HCT116 (cell line): ENCODE results near the gene WDR20. TPM values are rescaled to one million over a fixed set of nuclear protein-coding genes. Genes with fewer than 3 reads are reported as not detected.

Experiments
- ATAC-seq: fragments of 200-7000 bp; cut with Tn5 transposase; 2 replicates; pipeline ENCODE4 v1.9.1; 2020; ENCODE audit warnings: mild to moderate bottlenecking, moderate library complexity
- BruUV-seq: library from RNA; stranded (reverse); fragments of 400-500 nt; replicated peaks from 2 replicates; lab custom pipeline; 2021; lab: Mats Ljungman, UMichigan
- CTCF ChIA-PET: fragments of 300-600 bp; sonication (Branson Sonifier 250); formaldehyde crosslinking; loops from one replicate; lab custom pipeline; 2021; ENCODE audit warnings: antibody characterized with exemption; lab: Charles Lee
- POLR2A ChIA-PET: fragments of 300-600, 350-600 bp; sonication (Branson Sonifier 250); formaldehyde crosslinking; loops from one replicate; lab custom pipeline; 2021; ENCODE audit warnings: antibody characterized with exemption; lab: Charles Lee
- RAD21 ChIA-PET, 2 experiments: fragments of 300-600 bp; sonication (Branson Sonifier 250); formaldehyde crosslinking; loops; one replicate each; lab custom pipeline; 2023; ENCODE audit warnings: low total read pairs in 2 of 2; ENCODE audit not compliant: uncharacterized antibody in 2 of 2, unreplicated experiment in 2 of 2, low non-redundant PET in 1 of 2; lab: Charles Lee
- DNase-seq: peaks from one replicate; pipeline ENCODE4 v3.0.0-alpha.2; 2010; ENCODE audit warnings: low read depth, low spot score
- H2AFZ ChIP-seq: fragments of 200-600 bp; shearing (Covaris generic), sonication (generic); 2 replicates; pipeline ENCODE4 v1.6.1; 2017; ENCODE audit warnings: low read depth, mixed run types, mixed read lengths, antibody characterized with exemption, low read length; ENCODE audit not compliant: poor library complexity, severe bottlenecking
- H3K27ac ChIP-seq: 2 replicates; pipeline ENCODE4 v1.5.1; 2012; ENCODE audit warnings: low read depth, low read length
- H3K27me3 ChIP-seq: fragments of 200-600 bp; sonication (generic); 2 replicates; pipeline ENCODE4 v1.6.1; 2016; ENCODE audit warnings: mixed run types, low read length, mixed read lengths; ENCODE audit not compliant: insufficient read depth
- H3K36me3 ChIP-seq, 2 experiments: fragments of 200-500 bp in 1 of 2; fragments of 200-600 bp in 1 of 2; sonication (Bioruptor generic) in 1 of 2; sonication (generic) in 1 of 2; 2 replicates each; pipeline versions ENCODE4 v1.5.1 to v1.6.1; 2014 to 2016; ENCODE audit warnings: low read length in 2 of 2, inconsistent platforms in 1 of 2, mixed read lengths in 1 of 2, mixed run types in 1 of 2; ENCODE audit not compliant: insufficient read depth in 2 of 2, control insufficient read depth in 1 of 2
- H3K4me1 ChIP-seq, 2 experiments: fragments of 200-600 bp in 1 of 2; sonication (generic) in 1 of 2; 2 replicates each; pipeline versions ENCODE4 v1.5.1 to v1.6.1; 2012 to 2017; ENCODE audit warnings: low read length in 2 of 2, inconsistent platforms in 1 of 2, mild to moderate bottlenecking in 1 of 2, mixed read lengths in 1 of 2, mixed run types in 1 of 2, moderate library complexity in 1 of 2; ENCODE audit not compliant: insufficient read depth in 2 of 2, control insufficient read depth in 1 of 2
- H3K4me2 ChIP-seq: fragments of 200-600 bp; sonication (generic); 2 replicates; pipeline ENCODE4 v1.6.1; 2017; ENCODE audit warnings: mixed run types, low read length, mixed read lengths
- H3K4me3 ChIP-seq, 2 experiments: fragments of 200-600 bp in 1 of 2; sonication (generic) in 1 of 2; replicated peaks in 1 of 2; 2 replicates each; pipeline ENCODE4 v1.5.1; 2011 to 2016; ENCODE audit warnings: low read length in 2 of 2, control low read depth in 1 of 2, low read depth in 1 of 2, mild to moderate bottlenecking in 1 of 2, mixed read lengths in 1 of 2, mixed run types in 1 of 2
- H3K79me2 ChIP-seq: fragments of 200-600 bp; sonication (generic); 2 replicates; pipeline ENCODE4 v1.6.1; 2017; ENCODE audit warnings: mild to moderate bottlenecking, mixed run types, low read length, moderate library complexity, mixed read lengths; ENCODE audit not compliant: insufficient read depth
- H3K9ac ChIP-seq: fragments of 200-600 bp; sonication (generic); 2 replicates; pipeline ENCODE4 v1.6.1; 2016; ENCODE audit warnings: low read length, mixed read lengths
- H3K9me2 ChIP-seq: fragments of 200-600 bp; sonication (generic), shearing (Covaris generic); 2 replicates; pipeline ENCODE4 v1.6.1; 2017; ENCODE audit warnings: mixed run types, mild to moderate bottlenecking, moderate library complexity; ENCODE audit not compliant: insufficient read depth
- H3K9me3 ChIP-seq, 2 experiments: fragments of 200-500 bp in 1 of 2; fragments of 200-600 bp in 1 of 2; sonication (Bioruptor generic) in 1 of 2; sonication (generic) in 1 of 2; 2 replicates each; pipeline ENCODE4 v1.6.1; 2014 to 2017; ENCODE audit warnings: low read length in 2 of 2, mixed read lengths in 2 of 2, inconsistent platforms in 1 of 2, low read depth in 1 of 2, mild to moderate bottlenecking in 1 of 2, mixed run types in 1 of 2, moderate library complexity in 1 of 2; ENCODE audit not compliant: control insufficient read depth in 1 of 2, insufficient read depth in 1 of 2
- H4K20me1 ChIP-seq: fragments of 200-600 bp; sonication (generic), shearing (Covaris generic); 2 replicates; pipeline ENCODE4 v1.6.1; 2017; ENCODE audit warnings: mixed run types, mild to moderate bottlenecking, moderate library complexity; ENCODE audit not compliant: insufficient read depth
- CBX3 ChIP-seq: IDR thresholded peaks from 2 replicates; pipeline ENCODE4 v1.6.1; 2012; ENCODE audit warnings: low read depth
- CEBPB ChIP-seq: IDR thresholded peaks from 2 replicates; pipeline ENCODE4 v1.6.1; 2012; ENCODE audit warnings: low read depth
- CTCF ChIP-seq, 3 experiments: fragments of 200-600 bp in 1 of 3; sonication (generic) in 1 of 3; IDR thresholded peaks in 2 of 3; conservative IDR thresholded peaks in 1 of 3; 2 replicates each; pipeline ENCODE4 v1.5.1; 2012 to 2017; ENCODE audit warnings: low read depth in 2 of 3, low read length in 2 of 3, antibody characterized with exemption in 1 of 3, borderline replicate concordance in 1 of 3, control low read depth in 1 of 3, mild to moderate bottlenecking in 1 of 3, mixed read lengths in 1 of 3, mixed run types in 1 of 3, moderate library complexity in 1 of 3; ENCODE audit not compliant: insufficient read depth in 1 of 3
- EGR1 ChIP-seq: IDR thresholded peaks from 2 replicates; pipeline ENCODE4 v1.6.1; 2012; ENCODE audit warnings: low read depth
- ELF1 ChIP-seq: IDR thresholded peaks from 2 replicates; pipeline ENCODE4 v1.6.1; 2012; ENCODE audit warnings: low read depth, borderline replicate concordance
- EZH2 ChIP-seq: fragments of 200-600 bp; sonication (generic); IDR thresholded peaks from 2 replicates; pipeline ENCODE4 v1.6.1; 2017; ENCODE audit warnings: antibody characterized with exemption, mixed run types
- EZH2phosphoT487 ChIP-seq: fragments of 200-600 bp; IDR thresholded peaks from 2 replicates; pipeline ENCODE4 v1.6.1; 2018; ENCODE audit warnings: antibody characterized with exemption, borderline replicate concordance
- FOSL1 ChIP-seq: IDR thresholded peaks from 2 replicates; pipeline ENCODE4 v1.6.1; 2012; ENCODE audit warnings: low read depth
- JUND ChIP-seq: IDR thresholded peaks from 2 replicates; pipeline ENCODE4 v1.6.1; 2012
- MAX ChIP-seq: IDR thresholded peaks from 2 replicates; pipeline ENCODE4 v1.6.1; 2012
- POLR2A ChIP-seq: IDR thresholded peaks from 2 replicates; pipeline ENCODE4 v1.7.0; 2011; ENCODE audit warnings: borderline replicate concordance; ENCODE audit not compliant: insufficient read depth, insufficient read length; ENCODE audit errors: extremely low read depth
- POLR2AphosphoS5 ChIP-seq: IDR thresholded peaks from 2 replicates; pipeline ENCODE4 v1.6.1; 2011; ENCODE audit warnings: mild to moderate bottlenecking, low read depth, low read length, moderate library complexity
- RAD21 ChIP-seq: IDR thresholded peaks from 2 replicates; pipeline ENCODE4 v1.6.1; 2012; ENCODE audit warnings: low read depth, mild to moderate bottlenecking
- REST ChIP-seq: IDR thresholded peaks from 2 replicates; pipeline ENCODE4 v1.6.1; 2012; ENCODE audit warnings: low read depth
- SP1 ChIP-seq: IDR thresholded peaks from 2 replicates; pipeline ENCODE4 v1.6.1; 2012; ENCODE audit warnings: low read depth
- TCF7L2 ChIP-seq: IDR thresholded peaks from 2 replicates; pipeline ENCODE4 v1.7.0; 2011; ENCODE audit warnings: borderline replicate concordance, inconsistent platforms; ENCODE audit not compliant: insufficient read depth, insufficient read length; ENCODE audit errors: extremely low read depth
- YY1 ChIP-seq: IDR thresholded peaks from 2 replicates; pipeline ENCODE4 v1.6.1; 2011; ENCODE audit warnings: low read length, low read depth, moderate library complexity, mild to moderate bottlenecking; ENCODE audit not compliant: insufficient replicate concordance; ENCODE audit errors: extremely low read depth
- ZBTB33 ChIP-seq: IDR thresholded peaks from 2 replicates; pipeline ENCODE4 v1.6.1; 2011; ENCODE audit warnings: mild to moderate bottlenecking, low read length, moderate library complexity; ENCODE audit not compliant: insufficient replicate concordance; ENCODE audit errors: extremely low read depth
- ZFX ChIP-seq: fragments of 450-650 bp; IDR thresholded peaks from 2 replicates; pipeline ENCODE4 v1.6.1; 2017
- ZNF274 ChIP-seq: fragments of 200-500 bp; sonication (Bioruptor generic); IDR thresholded peaks from 2 replicates; pipeline ENCODE4 v1.6.1; 2014; ENCODE audit warnings: mild to moderate bottlenecking, low read depth, low read length, inconsistent platforms
- intact Hi-C: fragments of 100-400 bp; cut with micrococcal nuclease; formaldehyde crosslinking; loops from 2 replicates; pipeline ENCODE4 v1.10.0; 2022
- total RNA-seq: library from RNA; stranded (reverse); gene quantifications from one replicate; pipeline ENCODE4 v1.2.1, GENCODE V29; 2021; ENCODE audit not compliant: unreplicated experiment

Gene WDR20
- total RNA-seq, 1 experiment from 2014 or later, result 21.1 TPM

GRCh38 chr14:102213470-102213869, 73.8 kb downstream of the WDR20 start:
- H3K79me2 ChIP-seq, result peaks cover 30% of the 10 kb centered on the region
- DNase-seq, result no peak
- no peak overlapping the region for H3K9ac ChIP-seq
- peaks cover 2 to 6% of the 10 kb centered on the region in 2 experiments; a peak in 1 of 4 replicates for H3K36me3 ChIP-seq
- no peak overlapping the region for H3K4me2 ChIP-seq
- H3K9me2 ChIP-seq, result no peaks in the 10 kb centered on the region
- H3K27me3 ChIP-seq, result no peaks in the 10 kb centered on the region
- POLR2A ChIA-PET, result no interaction called here
- no peak for ATAC-seq
- H3K9me3 ChIP-seq, result no peaks in the 10 kb centered on the region
- H3K4me3 ChIP-seq, result no peak overlapping the region
- H4K20me1 ChIP-seq, result no peaks in the 10 kb centered on the region
- TF ChIP-seq POLR2A (no peak), ZFX (no peak), EZH2phosphoT487 (no peak), FOSL1 (no peak), CEBPB (no peak), EGR1 (no peak), ZNF274 (no peak), REST (no peak), SP1 (no peak), EZH2 (no peak), ELF1 (no peak), CBX3 (no peak), RAD21 (no peak), MAX (no peak), CTCF (IDR thresholded peaks at IDR 0.05 in 2 of 3, conservative IDR thresholded peaks at IDR 0.05 in 1 of 3; ENCODE audit: borderline replicate concordance in 1 of 3, insufficient read depth in 1 of 3, low read depth in 2 of 3, low read length in 2 of 3) (no peak), ZBTB33 (no peak), POLR2AphosphoS5 (no peak), YY1 (no peak), TCF7L2 (no peak), JUND (no peak)
- RAD21 ChIA-PET, result no interaction called here
- H2AFZ ChIP-seq, result no peak overlapping the region
- no TSS peak for BruUV-seq
- no peaks in the 10 kb centered on the region for H3K4me1 ChIP-seq
- intact Hi-C loops, result no loop called here
- CTCF ChIA-PET, result no interaction called here
- no peak overlapping the region for H3K27ac ChIP-seq
